Coronary artery (tissue), 2 donors: ENCODE results near the gene LCP2.
A peak's percentile ranks its signal among the peaks of the same experiment; 100 is the strongest.

Experiments
- DNase-seq: peaks from one replicate; pipeline ENCODE4 v3.0.0-alpha.2; 2017; ENCODE audit warnings: low spot score
- H3K27ac ChIP-seq, 2 donors: fragments of 200-600 bp; sonication (generic); one replicate each; pipeline ENCODE4 v1.5.1; 2016 to 2019
- H3K4me3 ChIP-seq: fragments of 200-600 bp; sonication (generic); 2 replicates; pipeline ENCODE4 v1.5.1; 2016; ENCODE audit warnings: mild to moderate bottlenecking, moderate library complexity
- CTCF ChIP-seq: fragments of 200-600 bp; sonication (generic); IDR thresholded peaks from one replicate; pipeline ENCODE4 v1.5.1; 2019; ENCODE audit warnings: antibody characterized with exemption

The LCP2 gene

DNA sequence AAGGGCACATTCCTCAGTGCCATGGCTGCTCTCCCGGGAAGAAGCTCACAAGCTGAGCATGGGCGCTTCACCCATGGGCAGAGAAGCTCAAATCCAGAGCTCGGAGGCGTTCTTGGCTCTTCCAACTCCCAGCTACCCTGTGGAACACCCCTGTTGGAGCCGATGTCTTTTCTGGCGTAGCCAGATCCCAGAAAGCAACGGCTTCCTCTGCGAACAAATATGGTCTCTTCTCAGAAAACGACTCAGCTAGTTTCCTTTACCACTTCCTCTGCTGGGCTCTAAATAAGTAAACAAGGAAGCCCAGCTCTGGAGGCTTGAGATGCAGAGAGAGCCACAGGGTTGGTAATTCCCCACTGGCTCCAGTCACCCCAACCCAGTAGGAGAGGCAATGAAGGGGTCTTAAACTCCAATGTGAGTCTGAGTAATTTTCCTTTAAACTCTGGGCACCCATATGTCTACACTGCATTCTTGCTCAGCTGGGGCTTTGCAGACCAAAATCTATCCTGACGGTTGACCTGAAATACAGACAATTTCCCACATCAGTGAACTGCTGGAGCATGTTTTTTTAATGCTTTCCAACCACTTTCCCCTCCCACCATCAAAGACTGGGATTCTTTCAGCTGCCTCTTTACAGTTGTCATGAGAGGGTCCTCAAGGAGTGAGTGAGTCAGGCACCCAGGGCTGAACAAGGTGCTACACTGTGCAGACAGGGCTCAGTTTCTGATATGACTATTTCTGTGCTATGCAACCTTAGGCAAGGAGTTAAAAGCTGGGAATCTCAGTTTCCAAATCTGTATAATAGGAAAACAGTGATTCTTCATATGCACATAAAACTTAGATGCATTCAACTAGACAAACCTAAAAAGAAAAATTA is at the start of gene LCP2:
Gene LCP2 (minus strand): TSS at position 189 of the 874 bp plus-strand sequence. CDS start 166 bp downstream, at position 23.
- TF ChIP-seq CTCF = no peak
- peak within 1 kb of the TSS; percentile 48 to 82 for H3K27ac ChIP-seq
- DNase-seq = peak; percentile 70
- peak within 1 kb of the TSS; percentile 63 for H3K4me3 ChIP-seq

GRCh38 chr5:170347022-170347567 is 49.5 kb upstream of the LCP2 start:
- Histone ChIP-seq H3K4me3 (no peak overlapping the region), H3K27ac (no peak overlapping the region)
- no peak for TF ChIP-seq CTCF
- no peak for DNase-seq

DNA sequence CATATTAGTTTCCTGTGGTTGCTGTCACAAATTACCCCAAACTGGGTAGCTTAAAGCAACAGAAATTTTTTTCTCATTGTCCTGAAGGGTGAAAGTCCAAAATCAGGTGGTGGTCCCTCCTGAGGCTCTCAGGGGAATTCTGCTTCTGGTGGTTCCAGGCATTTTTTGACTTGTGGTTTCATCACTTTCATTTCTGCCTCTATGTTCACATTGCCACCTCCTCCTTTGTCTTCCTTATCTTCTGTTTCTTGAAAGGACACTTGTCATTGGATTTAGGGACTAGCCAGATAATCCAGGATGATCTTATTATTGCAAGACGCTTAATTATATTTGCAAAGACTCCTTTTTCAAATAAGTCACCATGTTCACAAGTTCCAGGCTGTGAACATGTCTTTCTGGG is 48.4 kb upstream of the LCP2 start:
- DNase-seq = peak; percentile 5
- H3K27ac ChIP-seq = no peak overlapping the region
- no peak overlapping the region for H3K4me3 ChIP-seq
- TF ChIP-seq CTCF = no peak

DNA sequence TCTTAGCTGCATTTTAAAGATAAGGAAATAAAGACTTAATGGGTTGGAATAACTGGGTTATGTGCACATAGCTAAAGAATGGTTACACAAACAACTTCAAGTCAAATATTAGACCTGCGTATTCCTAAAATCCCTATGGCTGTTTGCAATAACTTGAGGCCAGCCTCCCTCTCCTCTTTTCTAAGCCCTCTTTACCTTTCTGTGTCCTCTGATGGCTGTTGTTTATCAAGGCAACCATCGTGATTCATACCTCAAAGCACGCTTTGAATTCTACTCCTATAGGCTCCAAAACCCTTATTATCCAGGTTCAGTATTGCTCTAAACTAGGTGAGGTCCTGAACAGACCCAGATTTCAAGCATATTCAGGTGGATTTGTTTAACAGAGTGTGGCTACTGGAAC is 45.6 kb upstream of the LCP2 start:
- no peak overlapping the region for H3K27ac ChIP-seq
- TF ChIP-seq CTCF = no peak
- H3K4me3 ChIP-seq = no peak overlapping the region
- DNase-seq = no peak

GRCh38 chr5:170342153-170342725 is 44.7 kb upstream of the LCP2 start:
- no peak for TF ChIP-seq CTCF
- Histone ChIP-seq H3K27ac (no peak overlapping the region), H3K4me3 (no peak overlapping the region)
- peak; percentile 59 for DNase-seq

DNA sequence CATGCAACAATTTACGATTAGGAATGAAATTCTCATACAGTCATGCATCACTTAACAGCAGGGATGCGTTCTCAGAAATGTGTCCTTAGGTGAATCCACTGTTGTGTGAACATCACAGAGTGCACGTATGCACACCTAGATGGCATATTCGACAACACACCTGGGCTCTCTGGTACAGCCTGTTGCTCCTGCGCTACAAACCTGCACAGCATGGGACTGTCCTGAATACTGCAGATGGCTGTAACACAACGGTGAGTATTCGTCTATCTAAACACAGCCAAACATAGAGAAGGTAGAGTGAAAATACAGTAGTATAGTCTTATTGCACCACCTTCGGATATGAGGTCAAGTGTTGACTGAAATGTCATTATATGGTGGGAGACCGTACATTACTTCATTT is 44.0 kb upstream of the LCP2 start:
- no peak for TF ChIP-seq CTCF
- H3K27ac ChIP-seq = no peak overlapping the region
- no peak overlapping the region for H3K4me3 ChIP-seq
- no peak for DNase-seq

DNA sequence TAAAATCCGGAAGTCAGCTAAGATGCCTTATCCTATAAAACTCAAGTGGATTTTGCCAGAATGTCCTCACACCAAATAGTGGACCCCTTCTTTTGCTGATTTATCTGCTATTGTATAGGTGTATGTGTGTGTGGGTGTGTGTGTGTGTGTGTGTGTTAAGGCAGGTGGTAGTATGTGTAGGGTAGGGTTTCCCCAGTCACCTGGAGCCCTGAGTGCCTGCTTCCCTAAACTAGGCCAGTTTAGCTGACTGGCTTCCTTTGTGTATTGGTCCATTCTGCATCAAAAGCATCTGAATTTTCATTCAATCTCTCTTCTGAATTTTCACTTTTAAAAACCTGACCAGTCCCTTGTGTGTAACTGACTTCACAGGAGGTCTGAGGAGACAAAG is 42.2 kb upstream of the LCP2 start:
- no peak for DNase-seq
- TF ChIP-seq CTCF = no peak
- no peak overlapping the region for H3K4me3 ChIP-seq
- no peak overlapping the region for H3K27ac ChIP-seq
